Skeletal muscle cell (primary cell): ENCODE results near the gene MGLL.

Source experiments
- DNase-seq: peaks from one replicate; pipeline ENCODE4 v3.0.0-alpha.2; 2010; ENCODE audit warnings: low read depth
- H3K4me3 ChIP-seq: 2 replicates; pipeline ENCODE4 v1.5.1; 2011; ENCODE audit warnings: low read depth, mild to moderate bottlenecking, control low read depth, low read length, moderate library complexity

The MGLL gene

GRCh38 chr3:127719369-127719768 lies 102.9 kb downstream of the MGLL start:
- no peak for DNase-seq
- H3K4me3 ChIP-seq, result no peak overlapping the region

DNA sequence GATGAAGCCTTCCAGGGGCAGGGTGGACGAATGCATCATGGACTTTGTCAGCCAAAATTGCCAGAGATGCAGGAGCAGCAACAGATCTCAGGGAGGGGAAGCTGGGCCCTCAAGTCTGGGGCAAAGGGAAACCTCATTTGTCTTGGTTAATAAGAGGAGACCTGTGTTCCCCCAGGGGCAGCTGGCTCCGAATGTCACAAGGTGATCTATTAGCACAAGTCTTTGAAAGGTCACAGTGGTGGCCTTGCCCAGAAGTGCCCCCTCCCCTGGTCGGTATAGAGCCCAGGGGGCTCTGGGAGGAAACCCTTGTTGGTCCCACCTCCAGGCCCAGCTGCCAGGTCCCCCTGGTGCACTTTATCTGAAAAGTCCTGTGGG lies 103.4 kb downstream of the MGLL start:
- H3K4me3 ChIP-seq, result no peak overlapping the region
- DNase-seq, result no peak

- no peak overlapping the region for H3K4me3 ChIP-seq
- no peak for DNase-seq
Observed at GRCh38 chr3:127718245-127718915, 103.9 kb downstream of the MGLL start.

GRCh38 chr3:127717357-127718244 lies 104.7 kb downstream of the MGLL start:
- no peak overlapping the region for H3K4me3 ChIP-seq
- no peak for DNase-seq

DNA sequence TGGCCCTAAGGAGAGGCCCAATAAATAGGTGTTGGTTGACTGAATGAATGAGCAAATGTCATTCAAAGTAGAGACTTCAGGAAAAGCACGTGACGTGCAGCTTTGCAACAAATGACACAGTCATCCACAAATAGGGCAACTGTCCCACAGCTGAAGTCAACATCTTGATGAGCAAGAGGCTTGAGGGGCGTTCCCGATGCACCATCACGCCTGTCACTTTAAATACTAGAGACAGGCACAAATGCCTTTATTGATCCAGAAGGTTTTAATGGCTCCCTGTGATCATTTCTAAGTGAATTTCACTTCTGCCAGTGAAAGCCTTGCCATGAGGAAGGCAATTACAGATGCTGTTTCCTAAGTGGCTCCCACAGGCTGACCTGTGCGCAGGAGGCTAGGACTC lies 105.9 kb downstream of the MGLL start:
- H3K4me3 ChIP-seq, result no peak overlapping the region
- no peak for DNase-seq

DNA sequence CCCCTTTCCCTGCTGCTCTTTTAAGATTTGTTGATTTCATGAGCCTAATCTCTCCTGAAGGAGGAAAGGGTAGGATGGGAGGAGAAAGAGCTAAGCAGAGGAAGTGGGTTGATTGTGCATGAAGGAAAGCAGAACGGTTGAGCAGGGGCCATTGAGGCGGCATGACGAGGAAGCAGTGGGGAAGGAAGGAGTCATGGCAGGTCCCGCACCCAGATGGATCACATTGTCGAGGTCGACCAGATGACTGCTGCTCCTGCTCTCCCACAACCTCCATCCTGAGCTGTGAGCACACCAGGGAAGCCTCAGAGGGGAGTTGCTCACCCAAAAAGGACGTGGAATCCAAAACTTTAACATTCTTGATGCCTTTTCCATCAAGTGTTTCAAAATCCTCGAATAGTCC lies 106.8 kb downstream of the MGLL start:
- no peak overlapping the region for H3K4me3 ChIP-seq
- DNase-seq, result no peak

DNA sequence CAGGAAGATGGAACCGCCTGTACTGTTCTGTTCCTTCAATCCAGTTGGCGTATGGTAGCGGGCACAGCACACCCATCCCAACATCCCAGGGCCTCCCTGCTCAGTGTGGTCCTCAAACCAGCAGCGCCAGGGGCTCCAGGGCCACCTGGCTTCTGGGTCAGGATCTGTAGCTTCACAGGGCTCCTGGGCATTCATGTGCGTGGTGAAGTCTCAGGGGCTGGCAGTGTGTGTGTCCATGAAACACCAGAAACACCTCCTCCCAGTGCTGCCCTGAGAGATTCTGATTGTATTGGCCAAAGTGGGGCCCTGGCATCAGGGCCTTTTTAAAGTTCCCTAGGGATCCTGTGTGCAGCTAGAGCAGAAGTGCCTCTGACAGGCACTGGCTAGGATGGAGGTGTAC lies 107.4 kb downstream of the MGLL start:
- DNase-seq, result no peak
- H3K4me3 ChIP-seq, result no peak overlapping the region

DNA sequence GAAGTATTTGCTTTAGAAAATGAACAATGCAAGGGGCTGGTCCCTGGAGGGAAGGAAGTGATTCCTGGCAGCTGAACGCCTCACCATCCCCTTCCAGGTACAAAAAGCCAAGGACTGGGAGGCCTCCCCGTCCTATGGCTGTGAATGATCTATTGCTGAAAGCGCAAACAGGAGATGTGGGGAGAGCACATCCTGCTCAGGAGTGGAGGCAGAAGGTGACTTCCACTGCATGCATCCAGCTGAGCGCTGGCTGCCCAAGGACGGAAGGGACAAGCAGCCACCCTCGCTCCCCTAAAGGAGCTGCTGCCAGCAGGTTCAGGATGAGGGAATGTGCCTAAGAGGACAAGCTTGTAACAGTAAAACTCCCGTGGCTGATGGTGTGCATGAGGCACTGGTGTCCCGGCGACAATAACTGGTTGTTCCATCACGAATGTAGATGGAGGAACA lies 108.2 kb downstream of the MGLL start:
- DNase-seq, result no peak
- no peak overlapping the region for H3K4me3 ChIP-seq

DNA sequence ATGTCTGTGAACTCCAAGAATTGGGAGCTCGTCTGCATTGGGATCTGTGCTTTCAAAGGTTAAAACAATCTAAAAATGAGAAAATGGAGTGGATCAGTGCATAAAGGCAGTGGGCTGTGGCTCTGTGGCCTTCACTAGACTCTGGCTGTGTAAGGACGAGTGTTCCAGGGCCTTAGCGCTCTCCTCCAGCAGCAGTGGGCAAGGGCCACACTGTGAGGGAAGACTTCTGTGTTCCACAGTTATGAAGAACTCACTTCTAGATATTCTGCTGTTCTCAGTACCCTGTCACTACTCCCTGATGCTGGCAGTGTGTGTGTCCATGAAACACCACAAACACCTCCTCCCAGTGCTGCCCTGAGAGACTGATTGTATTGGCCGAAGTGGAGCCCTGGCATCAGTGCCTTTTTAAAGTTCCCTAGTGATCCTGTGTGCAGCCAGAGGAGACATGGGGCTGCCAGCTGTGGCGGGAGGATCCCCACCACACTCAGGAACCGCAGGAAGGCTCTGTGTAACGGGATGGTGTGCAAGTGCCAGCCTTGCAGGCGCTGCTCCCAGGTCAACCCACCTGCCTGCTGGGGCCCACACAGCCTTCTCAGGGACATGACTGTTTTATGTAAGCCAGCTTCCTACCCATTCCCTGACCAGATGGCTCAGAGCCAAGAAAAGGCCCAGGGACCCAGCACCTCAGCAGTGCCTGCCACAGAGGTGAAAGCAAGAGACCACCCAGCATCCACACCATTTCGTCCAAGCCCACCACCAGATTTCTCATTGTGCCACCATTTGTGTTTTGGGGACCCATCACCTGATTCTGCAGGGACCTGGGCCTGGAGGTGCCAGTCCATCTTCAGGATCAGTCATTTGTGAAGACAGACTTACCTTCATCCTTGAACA lies 109.2 kb downstream of the MGLL start:
- H3K4me3 ChIP-seq, result no peak overlapping the region
- no peak for DNase-seq

- DNase-seq, result no peak
- no peak overlapping the region for H3K4me3 ChIP-seq
Observed at GRCh38 chr3:127712461-127712860, 109.9 kb downstream of the MGLL start.

- H3K4me3 ChIP-seq, result no peak overlapping the region
- no peak for DNase-seq
Observed at GRCh38 chr3:127711896-127712295, 110.4 kb downstream of the MGLL start.

DNA sequence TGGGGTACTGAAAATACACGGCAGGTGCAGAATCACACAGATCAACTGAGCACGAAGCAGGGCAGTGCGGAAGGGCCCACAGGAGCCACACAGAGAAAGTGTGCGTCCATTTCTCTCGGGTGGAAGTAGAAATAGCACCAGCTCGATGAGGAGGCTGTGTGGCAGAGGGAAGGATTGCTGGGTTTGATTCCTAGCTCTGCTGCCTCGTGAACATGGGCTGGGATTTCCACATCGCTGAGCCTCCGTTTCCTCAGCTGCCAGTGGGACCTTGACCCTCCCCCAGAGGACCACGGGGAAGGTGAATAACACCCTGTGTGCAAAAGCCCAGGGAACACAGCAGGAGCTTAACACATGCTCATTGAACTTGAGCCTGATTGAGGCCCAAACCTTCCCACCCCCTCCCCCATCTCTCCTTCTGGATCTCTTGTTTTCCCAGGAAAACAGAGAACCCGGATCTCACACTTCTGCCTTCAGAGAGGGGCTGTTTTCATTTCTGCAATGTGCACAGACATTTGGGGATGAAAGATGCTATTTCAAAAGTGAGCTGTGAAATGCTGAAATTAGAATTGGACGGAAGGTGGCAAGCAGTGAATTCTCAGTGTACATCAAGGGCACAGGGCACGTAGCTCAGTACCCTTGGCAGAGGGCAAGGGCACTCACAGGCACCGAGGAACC lies 111.2 kb downstream of the MGLL start:
- DNase-seq, result no peak
- no peak overlapping the region for H3K4me3 ChIP-seq

DNA sequence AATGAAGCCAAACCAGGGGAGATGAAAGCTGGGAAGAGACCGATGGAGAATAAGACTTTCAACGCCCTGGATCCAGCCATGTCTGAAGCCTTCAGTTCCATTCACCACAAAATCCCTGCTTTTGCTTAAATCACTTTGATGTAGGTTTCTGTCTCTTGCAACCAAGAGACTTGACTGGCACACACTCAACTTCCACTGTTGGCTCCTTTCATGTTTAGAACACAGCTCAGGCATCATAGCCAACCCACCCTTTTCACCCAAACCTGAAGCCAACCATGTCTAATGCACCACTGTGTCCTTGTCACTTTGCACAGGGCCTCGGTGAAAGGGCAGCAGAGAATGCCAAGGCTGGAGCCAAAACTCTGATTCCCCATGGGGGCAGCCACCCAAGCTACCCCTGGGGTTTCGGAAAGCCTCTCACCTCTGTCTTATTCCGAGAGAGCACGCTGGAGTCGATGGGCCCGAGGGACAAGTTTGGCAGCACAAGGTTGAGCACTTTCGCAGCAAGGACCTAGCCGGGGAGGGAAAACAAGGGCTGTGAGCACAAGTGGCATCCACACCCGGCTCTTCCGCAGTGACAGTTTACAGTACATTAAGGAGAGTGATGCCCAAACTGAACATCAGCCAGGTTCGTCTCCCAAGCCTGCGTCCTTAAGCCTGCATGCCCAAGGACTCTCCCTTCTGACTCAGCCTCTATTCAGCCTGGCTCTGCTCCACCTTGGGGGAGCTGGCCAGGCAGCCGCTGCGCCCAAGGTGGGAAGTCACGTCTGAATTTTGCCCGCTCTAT lies 112.0 kb downstream of the MGLL start:
- no peak overlapping the region for H3K4me3 ChIP-seq
- DNase-seq, result no peak

DNA sequence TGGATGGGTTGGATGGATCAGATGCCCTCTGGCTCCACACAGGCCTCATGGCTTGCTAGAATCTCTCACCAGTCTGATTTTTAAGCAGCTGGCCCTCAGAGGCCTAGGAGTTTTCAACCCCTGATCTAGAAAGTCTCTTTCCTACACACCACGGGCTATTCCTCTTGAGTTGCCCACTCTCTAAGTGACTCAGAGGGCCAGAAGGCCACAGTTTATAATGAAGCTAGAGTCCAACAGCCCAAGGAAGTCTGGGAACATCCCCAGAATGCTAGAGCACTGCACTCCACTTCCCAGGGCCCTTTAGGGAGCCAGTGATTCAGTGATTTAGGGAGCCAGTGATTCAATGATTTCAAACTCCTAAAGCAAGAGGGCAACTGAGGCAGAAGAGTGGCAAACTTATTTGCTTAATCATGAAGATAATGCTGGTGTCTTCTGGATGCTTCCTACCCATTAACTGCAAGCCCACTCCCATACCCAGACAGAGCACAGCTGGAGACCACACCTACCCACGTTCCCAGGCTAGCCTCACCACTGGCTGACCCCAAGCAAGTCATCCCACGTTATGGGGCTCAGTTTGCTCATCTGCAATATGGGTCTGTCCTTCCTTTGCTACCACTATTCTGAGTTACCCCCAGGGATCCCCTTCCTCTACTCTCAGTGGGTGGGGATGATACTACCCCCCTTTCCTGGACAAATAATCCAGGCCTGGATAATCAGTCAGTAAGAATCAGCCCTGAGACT lies 112.8 kb downstream of the MGLL start:
- no peak for DNase-seq
- H3K4me3 ChIP-seq, result no peak overlapping the region

DNA sequence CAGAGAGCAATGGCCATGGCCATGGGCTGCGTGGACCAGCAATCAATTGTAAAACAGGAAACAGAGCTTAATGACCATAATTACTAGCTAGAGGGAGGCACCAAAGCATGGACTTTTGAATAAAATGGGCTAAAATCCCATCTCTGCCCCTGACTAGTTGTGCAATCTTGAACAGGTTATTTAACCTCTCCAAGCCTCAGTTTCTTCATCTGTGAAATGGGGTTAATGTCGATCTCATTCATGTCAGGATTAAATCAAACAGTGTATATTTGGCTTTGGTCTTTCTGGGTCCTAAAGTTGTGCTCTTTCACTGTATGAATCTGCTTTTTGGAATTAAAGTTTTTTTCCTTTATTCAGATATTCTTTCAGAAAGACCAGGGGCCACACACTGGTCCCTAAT lies 113.5 kb downstream of the MGLL start:
- no peak for DNase-seq
- no peak overlapping the region for H3K4me3 ChIP-seq

GRCh38 chr3:127707851-127708411 lies 114.4 kb downstream of the MGLL start:
- H3K4me3 ChIP-seq, result no peak overlapping the region
- no peak for DNase-seq

GRCh38 chr3:127706785-127707351 lies 115.4 kb downstream of the MGLL start:
- no peak overlapping the region for H3K4me3 ChIP-seq

More at GRCh38 chr3:127706785-127707351, 115.4 kb downstream of the MGLL start:
- DNase-seq, result no peak
